Cardiac fibroblast (primary cell): ENCODE data around the gene SPECC1.
"Not testable (repeated sequence)": the region's sequence is repeated elsewhere in the genome, so short reads cannot be mapped to it uniquely, and the experiment has no call there.

Source experiments
- DNase-seq, 2 donors: peaks; one replicate each; pipeline versions ENCODE4 v3.0.0 to v3.0.0-alpha.2; 2010; ENCODE audit warnings: low read depth in 2 of 2
- H3K4me3 ChIP-seq, 2 donors: replicated peaks in 1 of 2; 1 replicate in 1 of 2; 2 replicates in 1 of 2; pipeline ENCODE4 v1.5.1; 2011; ENCODE audit warnings: low read depth in 2 of 2, low read length in 2 of 2, mild to moderate bottlenecking in 2 of 2, moderate library complexity in 1 of 2
- TF ChIP-seq, protein P1 (sequence below): IDR thresholded peaks from one replicate; pipeline ENCODE4 v1.5.1; 2011; ENCODE audit warnings: low read depth, mild to moderate bottlenecking, low read length, inconsistent platforms

SPECC1 gene

DNA sequence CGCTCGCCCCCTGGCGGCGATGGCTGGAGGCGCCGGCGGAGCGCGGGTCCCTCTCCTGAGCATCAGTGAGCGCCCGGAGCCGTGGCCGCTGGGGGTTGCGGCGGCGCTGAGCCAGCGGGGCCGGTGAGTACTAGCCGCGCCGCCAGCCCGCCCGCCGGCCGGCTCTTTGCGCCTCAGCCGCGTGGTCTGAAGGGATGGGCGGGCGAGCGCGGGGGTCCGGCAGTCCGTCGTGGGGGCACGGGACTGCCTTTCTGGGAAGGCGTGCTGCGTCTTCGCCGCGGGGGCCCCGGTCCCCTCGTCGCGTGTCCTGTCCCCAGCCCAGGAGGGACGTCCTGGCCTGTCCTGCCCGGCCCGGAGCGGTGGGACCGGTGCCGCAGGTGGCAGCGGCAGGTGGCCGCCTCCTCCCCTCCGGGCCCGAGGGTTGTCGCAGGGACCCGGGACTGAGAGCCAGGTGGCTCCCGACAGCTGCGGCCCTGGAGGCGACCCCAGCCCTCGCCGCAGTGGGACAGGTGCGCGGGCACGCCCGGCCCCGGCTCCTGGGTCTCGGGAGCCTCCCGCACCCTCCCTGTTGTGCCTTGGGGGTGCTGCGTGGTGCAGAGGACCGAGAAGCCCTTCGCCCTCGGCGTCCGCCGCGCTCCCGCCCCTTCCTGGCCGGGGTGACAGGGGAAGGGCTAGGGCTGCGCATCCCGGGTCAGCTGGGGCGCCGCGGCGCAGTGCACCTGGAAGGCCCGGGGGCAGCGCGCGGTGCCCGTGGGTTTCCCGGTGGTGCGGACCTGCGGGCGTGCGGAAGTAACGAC, at the start of gene SPECC1:
SPECC1 (plus strand) TSS at position 58 of the 797 bp plus-strand sequence. CDS start 87,293 bp downstream, outside the sequence.
- H3K4me3 ChIP-seq, result peak within 1 kb of the TSS; percentile 62 to 63
- TF ChIP-seq, protein P1, sequence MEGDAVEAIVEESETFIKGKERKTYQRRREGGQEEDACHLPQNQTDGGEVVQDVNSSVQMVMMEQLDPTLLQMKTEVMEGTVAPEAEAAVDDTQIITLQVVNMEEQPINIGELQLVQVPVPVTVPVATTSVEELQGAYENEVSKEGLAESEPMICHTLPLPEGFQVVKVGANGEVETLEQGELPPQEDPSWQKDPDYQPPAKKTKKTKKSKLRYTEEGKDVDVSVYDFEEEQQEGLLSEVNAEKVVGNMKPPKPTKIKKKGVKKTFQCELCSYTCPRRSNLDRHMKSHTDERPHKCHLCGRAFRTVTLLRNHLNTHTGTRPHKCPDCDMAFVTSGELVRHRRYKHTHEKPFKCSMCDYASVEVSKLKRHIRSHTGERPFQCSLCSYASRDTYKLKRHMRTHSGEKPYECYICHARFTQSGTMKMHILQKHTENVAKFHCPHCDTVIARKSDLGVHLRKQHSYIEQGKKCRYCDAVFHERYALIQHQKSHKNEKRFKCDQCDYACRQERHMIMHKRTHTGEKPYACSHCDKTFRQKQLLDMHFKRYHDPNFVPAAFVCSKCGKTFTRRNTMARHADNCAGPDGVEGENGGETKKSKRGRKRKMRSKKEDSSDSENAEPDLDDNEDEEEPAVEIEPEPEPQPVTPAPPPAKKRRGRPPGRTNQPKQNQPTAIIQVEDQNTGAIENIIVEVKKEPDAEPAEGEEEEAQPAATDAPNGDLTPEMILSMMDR, result peak; percentile 49
- DNase-seq, result peak; percentile 55 to 66

- H3K4me3 ChIP-seq, DNase-seq: not testable (repeated sequence)
Measured at GRCh38 chr17:19962954-19963353, 46.2 kb upstream of the SPECC1 start.

DNA sequence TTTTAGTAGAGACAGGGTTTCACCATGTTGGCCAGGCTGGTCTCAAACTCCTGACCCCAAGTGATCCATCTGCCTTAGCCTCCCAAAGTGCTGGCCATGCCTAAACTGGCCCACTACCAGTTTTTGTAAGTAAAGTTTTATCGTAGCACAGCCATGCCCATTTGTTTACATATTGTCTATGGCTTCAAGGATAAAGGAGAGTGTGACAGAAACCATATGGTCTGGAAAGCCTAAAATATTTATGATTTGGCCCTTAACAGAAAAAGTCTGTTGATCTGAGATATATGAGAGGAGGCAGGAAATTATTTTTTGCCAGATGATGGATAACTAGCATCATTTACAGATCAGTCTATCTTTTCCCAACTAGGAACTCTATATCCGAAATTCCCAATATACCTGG, 36.0 kb upstream of the SPECC1 start:
- TF ChIP-seq, protein P1, result no peak
- no peak for DNase-seq
- H3K4me3 ChIP-seq, result no peak overlapping the region

DNA sequence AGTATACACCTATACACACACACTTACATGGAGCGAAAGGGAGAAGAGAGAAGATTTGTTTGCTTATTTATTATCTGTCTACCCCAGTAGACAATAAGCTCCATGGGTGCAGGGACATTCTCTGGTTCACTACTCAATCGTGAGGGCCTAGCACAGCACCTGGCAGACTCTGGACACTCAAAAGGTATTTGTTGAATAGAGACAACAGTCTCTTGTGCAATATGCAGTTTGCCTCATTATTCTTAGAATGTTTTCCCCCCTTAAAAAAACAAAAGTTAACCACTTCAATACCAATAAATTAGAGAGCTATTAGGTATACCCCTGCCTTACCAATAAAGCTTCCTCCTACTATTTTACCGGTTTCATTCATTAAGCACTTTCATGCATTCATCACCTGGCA, 33.6 kb upstream of the SPECC1 start:
- DNase-seq, result no peak
- TF ChIP-seq, protein P1, result no peak
- H3K4me3 ChIP-seq, result no peak overlapping the region

- peak within 1 kb of the TSS; percentile 55 to 94 for H3K4me3 ChIP-seq
- TF ChIP-seq, protein P1, result no peak
Measured at GRCh38 chr17:19977293-19978208, 31.6 kb upstream of the SPECC1 start, which contains the start of gene AKAP10. AKAP10 (minus strand) TSS chr17:19977828; CDS start chr17:19977679, 149 bp downstream.

GRCh38 chr17:19978209-19978802, 30.9 kb upstream of the SPECC1 start:
- H3K4me3 ChIP-seq, result peak overlapping the region; percentile 55 to 94
- TF ChIP-seq, protein P1, result no peak
- peak in 1 of 2 donors; percentile 11 for DNase-seq

More at GRCh38 chr17:19977293-19978208, 31.6 kb upstream of the SPECC1 start, which contains the start of gene AKAP10:
- DNase-seq, result peak; percentile 84 to 89

GRCh38 chr17:19978805-19979211, 30.4 kb upstream of the SPECC1 start:
- TF ChIP-seq, protein P1, result no peak
- no peak for DNase-seq
- no peak overlapping the region for H3K4me3 ChIP-seq
